WI38 (cell line): ENCODE measurements around the gene ERF.

ENCODE experiments used
- H3K4me3 ChIP-seq: 2 replicates; pipeline ENCODE4 v1.5.1; 2011; ENCODE audit warnings: low read depth, mild to moderate bottlenecking, control low read depth, low read length
- TF ChIP-seq, protein P1 (sequence below): IDR thresholded peaks from 2 replicates; pipeline ENCODE4 v1.5.1; 2012; ENCODE audit warnings: low read depth, mild to moderate bottlenecking, control low read depth, low read length

Gene ERF

GRCh38 chr19:42290523-42291434, 35.9 kb upstream of the ERF start:
- TF ChIP-seq, protein P1, sequence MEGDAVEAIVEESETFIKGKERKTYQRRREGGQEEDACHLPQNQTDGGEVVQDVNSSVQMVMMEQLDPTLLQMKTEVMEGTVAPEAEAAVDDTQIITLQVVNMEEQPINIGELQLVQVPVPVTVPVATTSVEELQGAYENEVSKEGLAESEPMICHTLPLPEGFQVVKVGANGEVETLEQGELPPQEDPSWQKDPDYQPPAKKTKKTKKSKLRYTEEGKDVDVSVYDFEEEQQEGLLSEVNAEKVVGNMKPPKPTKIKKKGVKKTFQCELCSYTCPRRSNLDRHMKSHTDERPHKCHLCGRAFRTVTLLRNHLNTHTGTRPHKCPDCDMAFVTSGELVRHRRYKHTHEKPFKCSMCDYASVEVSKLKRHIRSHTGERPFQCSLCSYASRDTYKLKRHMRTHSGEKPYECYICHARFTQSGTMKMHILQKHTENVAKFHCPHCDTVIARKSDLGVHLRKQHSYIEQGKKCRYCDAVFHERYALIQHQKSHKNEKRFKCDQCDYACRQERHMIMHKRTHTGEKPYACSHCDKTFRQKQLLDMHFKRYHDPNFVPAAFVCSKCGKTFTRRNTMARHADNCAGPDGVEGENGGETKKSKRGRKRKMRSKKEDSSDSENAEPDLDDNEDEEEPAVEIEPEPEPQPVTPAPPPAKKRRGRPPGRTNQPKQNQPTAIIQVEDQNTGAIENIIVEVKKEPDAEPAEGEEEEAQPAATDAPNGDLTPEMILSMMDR: peak; percentile 48
- no peak overlapping the region for H3K4me3 ChIP-seq

DNA sequence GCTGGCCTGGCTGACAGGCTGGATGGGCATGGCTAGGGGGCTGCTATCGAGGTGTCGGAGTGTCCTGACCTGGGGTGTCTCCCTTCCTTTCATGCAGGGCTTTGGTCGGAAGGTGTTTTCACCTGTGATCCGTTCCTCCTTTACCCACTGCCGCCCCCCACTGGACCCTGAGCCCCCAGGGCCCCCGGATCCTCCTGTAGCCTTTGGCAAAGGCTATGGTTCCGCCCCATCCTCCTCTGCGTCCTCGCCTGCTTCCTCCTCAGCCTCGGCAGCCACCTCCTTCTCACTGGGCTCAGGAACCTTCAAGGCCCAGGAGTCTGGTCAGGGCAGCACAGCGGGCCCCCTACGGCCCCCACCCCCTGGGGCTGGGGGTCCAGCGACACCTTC, 35.2 kb upstream of the ERF start:
- H3K4me3 ChIP-seq: no peak overlapping the region
- TF ChIP-seq, protein P1: no peak

- H3K4me3 ChIP-seq: no peak overlapping the region
- TF ChIP-seq, protein P1: no peak
Observed at GRCh38 chr19:42289556-42290041, 34.7 kb upstream of the ERF start.

DNA sequence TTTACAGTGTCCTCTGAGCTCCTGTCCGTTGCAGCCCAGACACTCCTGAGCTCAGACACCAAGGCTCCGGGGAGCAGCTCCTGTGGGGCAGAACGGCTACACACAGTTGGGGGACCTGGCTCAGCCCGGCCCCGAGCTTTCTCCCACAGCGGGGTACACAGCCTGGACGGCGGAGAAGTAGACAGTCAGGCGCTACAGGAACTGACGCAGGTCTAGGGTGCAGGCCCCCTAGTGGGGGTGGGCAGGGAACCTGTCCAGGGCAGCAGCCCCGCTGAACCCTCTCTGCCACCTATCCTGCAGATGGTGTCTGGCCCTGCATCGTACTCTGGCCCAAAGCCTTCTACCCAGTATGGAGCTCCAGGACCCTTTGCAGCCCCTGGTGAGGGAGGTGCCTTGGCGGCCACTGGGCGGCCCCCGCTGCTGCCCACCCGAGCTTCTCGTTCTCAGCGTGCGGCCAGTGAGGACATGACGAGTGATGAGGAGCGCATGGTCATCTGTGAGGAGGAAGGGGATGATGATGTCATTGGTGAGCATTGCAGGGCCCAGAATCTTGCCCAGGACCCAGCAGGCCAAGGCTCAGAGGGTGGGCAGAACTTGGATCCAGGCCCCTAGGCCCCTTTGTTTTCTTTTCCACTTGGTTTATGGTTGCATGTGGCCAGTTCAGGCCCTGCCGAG, 34.1 kb upstream of the ERF start:
- H3K4me3 ChIP-seq: no peak overlapping the region
- TF ChIP-seq, protein P1: no peak

DNA sequence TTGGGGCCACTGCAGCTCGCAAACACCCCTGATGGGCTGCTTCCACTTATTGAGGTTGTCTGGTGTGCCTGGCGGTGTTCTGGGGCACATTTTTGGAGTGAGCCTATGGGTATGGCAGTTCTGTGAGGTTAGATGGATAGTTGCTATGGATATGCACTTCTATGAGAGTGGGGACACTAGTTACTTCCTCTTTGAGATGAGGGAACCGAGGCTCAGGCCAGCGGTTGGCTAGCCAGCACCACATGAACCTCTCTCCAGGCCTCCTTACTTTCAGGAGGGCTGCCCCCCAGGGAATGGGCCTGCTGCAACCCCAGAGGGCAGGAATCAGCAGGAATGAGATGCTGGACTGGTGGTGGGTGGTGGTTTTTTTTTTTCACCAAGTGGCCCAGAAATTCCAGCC, 33.5 kb upstream of the ERF start:
- H3K4me3 ChIP-seq: no peak overlapping the region
- TF ChIP-seq, protein P1: no peak

GRCh38 chr19:42287827-42288107, 32.8 kb upstream of the ERF start:
- no peak overlapping the region for H3K4me3 ChIP-seq
- TF ChIP-seq, protein P1: no peak
